Left ventricle myocardium superior (tissue), 1 donor: ENCODE data around the gene MGAT5. TPM values are rescaled to one million over a fixed set of nuclear protein-coding genes. Genes with fewer than 3 reads are reported as not detected.

Experiments used
- ATAC-seq: fragments of 200-7000 bp; cut with Tn5 transposase; one replicate; pipeline ENCODE4 v1.9.1; 2020; ENCODE audit warnings: mild to moderate bottlenecking, moderate library complexity
- DNase-seq: peaks from one replicate; pipeline ENCODE4 v3.0.0-alpha.2; 2020
- intact Hi-C: fragments of 100-400 bp; cut with micrococcal nuclease; formaldehyde crosslinking; loops from one replicate; pipeline ENCODE4 v1.11.0; 2022
- total RNA-seq: library from RNA; stranded (reverse); fragmentation: NEBNext Ultra II Directional; extraction: Animal tissue kit (Norgen Biotek cat#: 25700); gene quantifications from one replicate; pipeline ENCODE4 v1.2.1, GENCODE V29; 2021
- donor health status: DM: no; HTN: yes; CAD: no; lungs with severe emphysema.

Gene MGAT5
- total RNA-seq, 1 donor from 2014 or later, result 98.1 TPM

DNA sequence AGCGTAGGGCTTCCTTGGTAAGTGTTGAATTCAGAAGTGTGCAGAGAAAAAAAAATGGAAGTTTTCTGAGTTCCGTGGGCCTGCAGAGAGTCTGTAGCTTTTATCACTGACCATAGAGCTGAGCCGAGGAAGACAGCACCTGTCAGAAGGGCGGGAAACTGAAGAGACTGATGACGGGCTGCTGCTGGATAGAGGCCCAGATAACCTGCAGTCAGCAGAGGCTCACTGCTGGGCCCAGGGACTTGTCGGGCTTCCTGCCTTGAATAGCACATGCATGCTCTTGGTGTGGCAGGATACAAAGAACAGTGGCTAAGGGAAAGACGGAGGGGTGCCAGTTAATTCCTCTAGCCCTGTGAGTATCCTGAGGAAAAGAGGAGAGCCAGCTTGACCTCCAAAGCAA lies 166.4 kb downstream of the MGAT5 start:
- peak; percentile 53 for DNase-seq
- ATAC-seq, result peak; percentile 82
- intact Hi-C loops, result no loop called here

DNA sequence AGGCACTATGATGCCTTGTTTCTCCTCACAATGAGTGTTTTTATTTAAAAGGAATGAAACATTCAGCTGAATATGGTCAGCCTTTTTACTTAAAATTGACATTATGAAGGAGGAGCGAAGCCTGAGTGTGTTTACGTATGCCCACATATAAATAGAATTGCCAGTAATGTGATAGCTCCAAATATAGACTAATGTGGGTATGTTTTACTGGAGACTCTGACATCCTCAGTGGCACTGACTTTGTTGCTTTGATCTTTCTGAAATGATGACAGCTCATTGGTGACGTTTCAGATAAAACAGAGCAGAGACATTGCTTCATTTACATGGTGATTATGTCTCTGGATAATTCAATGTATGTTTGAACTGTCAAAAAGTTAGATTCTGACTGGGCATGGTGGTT lies 167.0 kb downstream of the MGAT5 start:
- intact Hi-C loops, result no loop called here
- ATAC-seq, result peak; percentile 67
- no peak for DNase-seq

DNA sequence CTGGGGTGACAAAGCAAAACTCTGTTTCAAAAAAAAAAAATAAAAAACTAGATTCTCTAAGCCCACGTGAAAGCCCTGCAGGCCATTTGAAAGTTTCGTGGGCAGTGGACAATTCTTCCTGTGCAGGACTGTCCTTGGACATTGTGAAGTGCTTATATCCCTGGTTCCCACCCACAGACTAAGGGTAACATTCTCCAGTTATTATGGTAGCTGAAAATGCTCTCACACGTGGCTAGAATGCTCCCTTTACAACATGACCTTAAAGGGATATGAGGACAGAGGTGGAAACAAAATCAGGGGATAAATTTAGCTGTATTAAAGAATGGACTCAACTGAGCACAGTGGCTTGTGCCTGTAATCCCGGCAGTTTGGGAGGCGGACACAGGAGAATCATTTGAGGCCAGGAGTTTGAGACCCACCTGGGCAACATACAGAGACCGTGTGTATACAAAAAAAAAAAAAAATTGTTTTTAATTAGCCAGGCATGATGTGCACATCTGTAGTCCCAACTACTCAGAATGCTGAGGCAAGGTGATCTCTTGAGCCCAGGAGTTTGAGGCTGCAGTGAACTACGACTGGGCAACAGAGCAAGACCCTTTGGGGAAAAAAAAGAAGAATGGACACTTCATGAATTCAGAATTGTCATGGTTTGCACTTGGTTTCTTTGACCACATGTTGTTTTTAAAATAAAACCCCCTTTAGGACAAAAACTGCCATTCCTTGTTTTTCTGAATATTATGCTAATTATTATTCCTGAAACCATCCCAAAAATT lies 167.9 kb downstream of the MGAT5 start:
- ATAC-seq (peak; percentile 74), DNase-seq (no peak)
- intact Hi-C loops, result no loop called here

DNA sequence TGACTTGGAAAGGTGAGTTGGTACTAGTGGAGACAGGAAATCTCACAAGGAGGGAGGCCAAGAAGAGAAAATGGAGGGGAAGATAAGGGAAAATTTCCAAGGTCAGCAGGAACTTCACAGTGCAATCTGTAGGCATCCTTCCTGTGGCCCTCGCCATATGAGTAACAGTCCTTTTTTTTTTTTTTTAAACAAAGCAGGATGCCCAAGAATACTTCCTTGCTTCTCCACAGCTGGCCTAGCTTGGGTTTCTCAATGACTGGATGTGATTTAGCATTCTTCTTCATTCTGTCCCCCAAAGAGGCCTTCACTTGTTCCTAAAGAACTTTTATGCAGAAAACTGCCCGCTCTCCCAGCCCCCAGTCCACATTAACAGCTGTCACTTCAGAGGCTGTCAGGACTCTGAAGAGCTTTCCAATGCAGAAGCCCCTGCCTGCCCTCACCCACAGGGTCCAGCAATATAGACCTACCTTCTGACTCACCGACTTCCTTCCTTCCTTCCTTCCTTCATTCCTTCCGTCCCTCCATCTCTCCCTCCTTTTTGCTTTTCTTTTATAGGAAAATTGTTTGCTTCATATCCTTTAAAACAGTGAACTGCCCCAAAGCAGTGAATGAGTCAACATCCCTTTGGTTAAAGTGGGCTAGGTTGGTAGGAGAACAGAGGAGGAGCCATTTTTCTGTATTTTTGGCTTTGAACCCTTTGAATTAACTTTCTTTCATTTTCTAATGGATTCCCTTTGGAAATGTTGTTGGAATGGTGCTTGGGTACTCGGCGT lies 172.0 kb downstream of the MGAT5 start:
- ATAC-seq, result no peak
- DNase-seq, result no peak
- intact Hi-C loops, result no loop called here

DNA sequence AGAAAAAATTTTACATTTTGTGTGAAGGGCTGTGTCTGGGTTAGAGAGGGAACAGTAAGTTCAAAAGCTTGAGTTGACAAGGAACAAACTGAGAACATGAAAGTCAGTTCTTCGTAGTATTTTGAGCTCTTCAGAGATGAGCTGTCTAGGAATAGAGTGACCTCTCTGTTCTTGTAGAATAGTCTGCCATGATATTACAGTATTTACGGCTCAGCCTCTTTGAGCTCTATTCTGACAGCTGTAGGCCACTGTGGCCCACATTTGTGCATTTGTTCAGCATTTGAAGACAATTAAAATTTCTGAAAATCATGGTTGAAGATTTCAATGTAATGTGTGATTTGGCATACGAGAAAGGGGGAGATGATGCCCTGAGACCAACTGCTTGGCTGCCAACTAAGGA lies 172.8 kb downstream of the MGAT5 start:
- intact Hi-C loops, result no loop called here
- no peak for ATAC-seq
- DNase-seq, result no peak

DNA sequence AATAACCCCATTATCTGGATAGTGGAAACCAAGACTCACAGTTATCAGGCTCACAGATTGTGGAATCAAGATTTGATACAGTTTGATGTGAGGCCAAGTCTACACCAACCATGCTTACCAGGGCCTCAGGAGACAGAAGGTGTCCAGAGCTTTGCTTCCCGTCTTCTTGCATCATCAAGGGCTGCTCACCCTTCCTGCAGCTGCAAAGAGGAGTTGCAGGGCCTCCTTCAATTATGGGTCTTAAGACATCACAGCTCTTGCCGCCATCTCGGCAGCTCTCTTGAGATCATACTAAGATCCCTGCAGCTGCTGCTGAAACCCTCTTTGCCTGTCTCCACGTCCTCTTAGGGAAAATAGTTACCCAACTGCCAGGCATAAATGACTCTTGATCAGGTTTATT lies 176.0 kb downstream of the MGAT5 start:
- no peak for ATAC-seq
- no peak for DNase-seq
- intact Hi-C loops, result no loop called here

DNA sequence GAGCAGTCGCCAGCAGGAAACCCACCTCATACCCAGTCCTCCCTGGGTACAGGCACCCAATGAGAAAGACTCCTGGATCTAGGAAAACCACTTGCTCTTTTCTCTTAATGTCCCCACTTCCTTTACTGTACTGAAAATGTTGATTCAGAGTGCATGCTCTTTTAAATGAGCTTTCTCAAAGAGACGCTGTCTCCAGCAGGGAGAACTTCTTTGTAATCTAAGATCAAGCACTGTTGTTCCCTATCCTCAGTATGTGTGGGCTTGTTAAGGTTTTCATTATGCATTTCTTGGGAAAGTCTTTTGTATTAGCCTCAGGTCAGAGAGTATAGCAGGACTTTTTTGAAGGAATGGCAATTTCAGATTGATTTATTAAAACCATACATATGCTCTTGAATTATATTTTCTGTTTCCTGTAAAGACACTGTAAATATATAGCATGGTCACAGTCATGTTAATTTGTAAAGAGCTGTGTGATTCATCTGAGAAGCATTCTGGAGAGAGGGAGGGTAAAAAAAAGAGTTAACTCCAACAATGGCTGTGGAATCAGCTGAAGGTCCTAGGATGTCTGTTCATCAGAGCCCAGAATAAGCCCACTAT lies 178.1 kb downstream of the MGAT5 start:
- intact Hi-C loops, result no loop called here
- DNase-seq, result no peak
- ATAC-seq, result no peak

DNA sequence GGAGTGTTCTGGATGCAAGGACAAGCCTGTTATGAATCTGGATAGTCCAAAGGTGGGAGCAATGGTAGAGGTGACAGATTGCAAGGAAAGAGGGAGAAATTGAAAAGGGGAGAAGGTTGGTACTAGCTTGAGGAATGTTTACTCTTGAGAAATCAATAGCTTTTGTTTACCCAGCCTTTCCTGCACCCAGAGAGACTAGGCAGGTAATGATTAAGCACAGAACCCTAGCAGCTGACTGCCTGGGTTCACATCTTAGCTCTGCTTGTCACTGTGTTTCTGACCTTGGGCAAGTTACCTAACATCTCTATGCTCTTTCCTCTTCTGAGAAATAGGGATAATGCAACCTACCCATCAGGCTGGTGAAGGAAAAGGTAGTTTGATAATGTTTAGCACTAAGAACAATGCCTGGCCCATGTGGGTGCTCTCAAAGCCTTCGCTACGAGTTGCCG lies 178.6 kb downstream of the MGAT5 start:
- intact Hi-C loops, result no loop called here
- ATAC-seq, result no peak
- no peak for DNase-seq

DNA sequence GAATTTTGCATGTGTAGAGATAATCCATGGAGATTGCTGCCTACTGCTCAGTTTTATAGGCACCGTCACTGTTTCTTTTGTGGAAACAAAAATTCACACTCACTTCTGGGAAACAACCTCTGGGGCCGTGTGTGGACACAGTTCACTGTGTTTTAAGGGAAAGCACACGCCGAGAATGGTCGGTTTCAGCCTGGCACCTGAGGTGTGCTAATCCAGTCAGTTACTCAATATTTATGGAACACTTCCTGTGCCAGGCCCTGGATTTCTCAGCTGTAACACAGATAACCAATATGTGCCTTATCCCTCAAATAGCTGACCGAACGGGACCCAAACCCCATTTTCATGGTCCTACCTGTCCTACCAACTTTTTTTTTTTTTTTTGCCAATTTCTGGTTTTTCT lies 179.6 kb downstream of the MGAT5 start:
- no peak for ATAC-seq
- no peak for DNase-seq
- intact Hi-C loops, result no loop called here

DNA sequence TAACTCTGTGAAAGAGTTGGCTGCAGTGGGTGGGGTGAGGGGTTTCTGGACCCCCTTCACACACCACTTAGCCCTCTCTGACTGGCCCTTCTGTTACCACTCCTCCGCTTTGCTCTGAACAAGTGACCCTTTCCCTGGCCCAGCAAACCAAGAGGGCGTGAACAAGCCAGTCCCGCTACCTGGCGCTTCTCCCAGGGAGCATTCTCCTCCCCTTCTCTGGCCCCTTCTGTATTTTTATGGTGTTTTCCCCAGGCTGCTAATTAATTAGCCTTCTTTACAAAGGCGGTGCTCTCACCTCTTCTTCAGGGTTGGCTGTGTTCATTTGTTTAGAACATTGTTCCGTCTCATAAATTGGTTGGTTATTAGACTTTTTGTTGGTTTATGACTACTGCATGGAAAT lies 180.1 kb downstream of the MGAT5 start:
- intact Hi-C loops, result no loop called here
- no peak for ATAC-seq
- no peak for DNase-seq

DNA sequence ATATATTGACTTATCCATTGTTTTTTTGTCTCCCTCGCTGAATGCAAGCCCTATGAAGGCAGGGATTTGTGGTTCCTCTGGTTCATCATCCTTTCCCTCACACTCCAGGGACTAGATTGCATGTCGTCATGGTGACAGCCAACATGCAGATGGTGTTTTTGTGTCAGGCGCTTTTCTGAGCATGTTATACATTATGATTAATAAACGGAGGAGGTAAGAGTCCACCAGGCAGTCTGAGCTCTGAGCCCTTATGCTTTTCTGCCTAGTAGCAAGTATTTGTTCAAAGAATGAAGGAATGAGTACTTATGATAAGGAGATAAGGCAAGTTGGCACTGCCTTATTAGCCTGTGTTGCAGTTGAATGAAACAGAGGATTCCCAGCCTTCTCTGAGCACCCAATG lies 181.6 kb downstream of the MGAT5 start:
- ATAC-seq, result no peak
- DNase-seq, result no peak
- intact Hi-C loops, result no loop called here

DNA sequence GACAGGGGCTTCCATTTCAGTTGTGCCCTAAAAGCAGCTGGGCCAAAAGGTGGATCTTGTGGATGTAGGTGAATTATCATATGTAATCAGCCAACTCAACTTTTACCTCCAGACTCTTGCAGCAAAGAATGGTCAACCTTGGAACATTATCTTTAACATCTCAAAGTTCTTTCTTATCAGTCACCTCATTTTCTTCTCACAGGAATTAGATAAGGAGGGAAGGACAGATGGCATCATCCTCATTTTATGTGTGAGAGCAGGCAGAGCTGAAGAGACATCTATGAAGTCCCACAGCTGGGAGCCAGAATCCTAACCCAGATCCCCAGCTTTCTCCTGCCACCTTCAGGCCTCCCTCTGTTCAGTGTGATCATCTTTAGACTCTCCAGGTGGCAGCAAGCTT lies 182.1 kb downstream of the MGAT5 start:
- no peak for DNase-seq
- ATAC-seq, result no peak
- intact Hi-C loops, result no loop called here

DNA sequence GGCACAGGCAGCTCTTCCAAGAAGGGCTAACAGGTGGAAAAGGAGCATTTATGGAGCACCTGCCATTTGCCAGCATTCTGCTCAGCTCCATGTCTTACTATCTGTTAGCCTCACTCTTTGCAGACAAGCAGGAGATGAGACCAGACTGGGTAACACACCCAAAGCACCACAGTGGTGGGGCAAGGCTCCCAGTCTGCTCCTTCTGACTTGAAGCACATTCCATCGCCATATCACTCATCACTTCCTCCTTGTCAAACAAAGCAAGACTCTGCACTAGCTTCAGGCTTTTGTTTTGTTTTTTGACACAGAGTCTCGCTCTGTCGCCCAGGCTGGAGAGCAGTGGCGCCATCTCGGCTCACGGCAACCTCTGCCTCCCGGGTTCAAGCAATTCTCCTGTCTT lies 182.8 kb downstream of the MGAT5 start:
- ATAC-seq, result no peak
- no peak for DNase-seq
- intact Hi-C loops, result no loop called here

DNA sequence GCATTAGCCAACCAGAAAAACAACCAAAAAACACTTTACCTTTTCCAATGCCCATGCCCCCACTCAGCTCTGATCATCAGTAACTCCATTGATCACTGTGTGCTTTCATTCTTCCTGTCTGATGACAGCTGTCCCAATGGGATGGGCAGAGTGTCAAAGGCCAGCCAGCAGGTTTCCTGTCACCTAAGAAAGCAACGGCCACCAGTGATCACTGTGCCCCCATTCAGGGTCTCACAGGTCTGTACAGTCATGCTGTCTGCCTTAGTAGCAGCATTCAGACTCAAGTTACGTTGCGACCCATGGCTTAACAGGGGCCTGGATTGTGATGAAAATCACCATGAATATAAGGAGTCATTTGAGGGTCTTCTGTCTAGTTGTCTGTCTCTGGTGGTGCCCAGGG lies 184.5 kb downstream of the MGAT5 start:
- ATAC-seq (no peak), DNase-seq (no peak)
- intact Hi-C loops, result no loop called here

DNA sequence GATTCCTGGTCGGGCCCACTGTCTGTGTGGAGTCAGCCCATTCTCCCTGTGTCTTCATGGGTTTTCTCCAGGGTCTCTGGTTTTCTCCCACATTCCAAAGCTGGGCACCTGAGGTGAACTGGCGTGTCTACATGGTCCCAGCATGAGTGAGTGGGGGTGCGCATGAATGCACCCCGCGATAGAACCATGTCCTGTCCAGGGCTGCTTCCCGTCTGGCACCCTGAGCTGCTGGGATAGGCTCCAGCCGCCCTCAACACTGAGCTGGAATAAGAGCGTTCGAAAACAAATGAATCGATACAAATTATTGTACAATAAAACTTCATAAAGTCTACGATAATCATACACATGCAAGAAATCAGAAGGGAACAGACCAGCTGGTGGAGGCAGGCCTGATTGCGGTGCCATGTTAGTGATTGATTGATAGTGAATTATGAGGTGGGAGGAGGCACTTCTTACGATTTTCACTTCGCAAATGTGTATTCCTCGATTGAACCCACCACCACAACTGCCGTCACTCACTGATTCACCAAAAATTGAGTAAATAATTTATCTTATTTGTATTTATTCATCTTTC lies 186.6 kb downstream of the MGAT5 start:
- intact Hi-C loops, result no loop called here
- no peak for DNase-seq
- no peak for ATAC-seq

DNA sequence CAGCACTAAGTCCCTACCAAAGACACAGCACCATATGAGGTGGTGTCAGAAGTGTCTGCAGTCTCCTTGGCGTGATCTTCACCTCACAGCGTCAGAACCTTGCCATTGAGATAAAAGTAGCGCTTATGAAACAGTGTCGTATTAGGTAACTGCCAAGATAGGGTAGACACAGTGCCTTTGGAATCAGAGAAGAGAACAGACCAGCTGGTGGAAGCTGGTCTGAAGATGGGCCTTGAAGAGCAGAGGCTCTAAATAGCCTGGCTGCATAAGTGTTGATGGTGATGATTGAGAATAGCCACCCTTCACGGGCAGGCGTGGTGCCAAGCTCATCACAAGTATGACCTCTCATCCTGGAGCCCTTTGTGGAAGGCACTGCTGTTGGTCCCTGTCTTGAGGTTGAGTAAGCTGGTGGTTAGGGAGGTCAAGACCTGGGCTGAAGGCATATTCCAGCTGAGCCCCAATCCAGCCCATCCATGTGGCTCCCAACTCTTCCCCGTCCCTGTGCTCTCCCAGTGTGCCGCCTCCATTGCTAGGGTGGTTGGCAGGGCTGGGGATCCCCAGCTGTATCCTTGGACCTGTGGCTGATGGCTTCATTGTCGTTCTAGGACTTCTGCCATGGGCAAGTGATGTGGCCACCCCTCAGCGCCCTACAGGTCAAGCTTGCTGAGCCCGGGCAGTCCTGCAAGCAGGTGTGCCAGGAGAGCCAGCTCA lies 187.4 kb downstream of the MGAT5 start:
- intact Hi-C loops, result no loop called here
- ATAC-seq (peak; percentile 87), DNase-seq (peak; percentile 69)

DNA sequence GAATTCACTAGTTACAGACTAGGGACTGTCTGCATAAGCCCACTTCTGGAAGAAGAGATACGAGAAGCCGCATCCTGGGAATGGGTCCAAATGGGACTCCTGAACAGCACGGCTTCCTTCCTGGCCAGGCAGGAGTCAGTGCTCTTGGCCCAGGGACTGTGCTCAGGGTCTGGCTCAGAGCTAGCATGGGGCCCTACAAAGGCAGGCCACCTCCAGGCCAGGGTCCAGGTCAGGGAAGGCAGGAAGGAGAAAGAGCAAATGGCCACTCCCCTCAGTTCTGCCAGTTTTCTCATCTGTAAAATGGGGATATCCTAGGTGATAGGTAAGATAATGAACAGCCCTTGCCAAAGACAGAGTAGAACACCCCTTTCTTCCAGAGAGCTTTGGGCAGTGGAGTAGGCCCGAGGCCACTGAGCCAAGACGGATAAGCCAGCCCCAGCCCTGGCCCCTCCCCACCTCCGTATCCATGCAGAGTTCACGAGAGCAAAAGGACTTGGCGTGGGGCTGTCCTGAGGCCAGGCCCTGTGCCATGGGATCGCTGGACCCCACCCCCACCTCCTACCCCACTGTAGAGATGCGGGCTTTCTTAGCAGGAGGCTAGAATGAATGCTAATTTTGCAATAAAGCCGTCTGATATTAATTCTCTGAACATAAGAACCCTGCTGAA lies 190.1 kb downstream of the MGAT5 start:
- DNase-seq (no peak), ATAC-seq (no peak)
- intact Hi-C loops, result no loop called here

DNA sequence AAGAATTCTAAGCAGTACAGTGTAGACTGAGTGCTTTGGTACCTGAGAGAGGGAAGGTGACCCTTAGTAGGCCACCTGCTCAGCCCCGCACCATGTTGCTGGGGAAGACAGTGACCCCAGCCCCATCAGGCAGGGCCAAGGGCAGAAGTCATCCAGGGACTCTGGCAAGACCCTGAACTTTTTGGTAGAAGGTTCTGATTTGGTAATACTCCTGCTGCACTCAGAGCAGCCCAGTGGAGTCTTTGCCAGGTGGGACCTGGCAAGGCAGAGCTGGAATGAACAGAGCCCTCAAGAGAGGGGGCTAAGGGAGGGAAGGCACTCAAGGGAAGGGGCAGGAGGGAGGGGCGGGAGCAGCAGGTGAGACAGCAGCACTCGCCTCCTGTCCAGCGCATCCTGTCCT lies 191.2 kb downstream of the MGAT5 start:
- no peak for DNase-seq
- ATAC-seq, result no peak
- intact Hi-C loops, result no loop called here

DNA sequence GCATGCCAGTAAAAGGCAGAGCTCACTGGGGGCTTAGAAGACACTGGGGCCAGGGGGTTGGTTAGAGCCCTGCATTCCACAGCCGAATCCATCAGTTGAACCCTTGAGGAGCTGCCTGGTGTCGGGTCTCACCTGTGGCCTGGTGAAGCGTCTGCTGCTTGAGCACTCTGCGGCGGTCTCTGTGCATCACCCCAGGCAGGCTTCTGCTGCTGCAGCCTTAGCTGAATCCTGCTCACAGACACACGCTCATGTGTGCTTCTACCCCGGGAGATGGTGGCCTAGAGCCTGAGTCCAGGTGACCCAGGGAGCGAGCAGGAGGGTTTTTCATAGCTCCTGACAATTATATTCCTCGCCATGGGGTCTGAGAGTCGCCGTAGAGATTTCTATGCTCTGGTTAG lies 192.1 kb downstream of the MGAT5 start:
- intact Hi-C loops, result no loop called here
- DNase-seq (no peak), ATAC-seq (no peak)
